HEK293 (cell line): ENCODE results near the gene LIX1L.

Experiments
- CTCF ChIA-PET: fragments of 350-600 bp; formaldehyde crosslinking; extraction: SDS; loops from one replicate; lab custom pipeline; 2021; ENCODE audit warnings: antibody characterized with exemption; lab: Yijun Ruan, JAX
- POLR2A ChIA-PET: fragments of 300-600 bp; formaldehyde crosslinking; extraction: SDS; loops from one replicate; lab custom pipeline; 2020; ENCODE audit warnings: antibody characterized with exemption, inconsistent platforms; lab: Yijun Ruan, JAX
- H3K27ac ChIP-seq: fragments of 200-500 bp; sonication (Bioruptor generic); 2 replicates; pipeline ENCODE4 v1.5.1; 2014; ENCODE audit warnings: low read depth, low read length, control low read depth, inconsistent platforms; ENCODE audit errors: extremely low read depth
- H3K36me3 ChIP-seq, 2 experiments: fragments of 200-500 bp in 1 of 2; sonication (Bioruptor generic) in 1 of 2; 1 replicate in 1 of 2; 2 replicates in 1 of 2; pipeline ENCODE4 v1.5.1; 2014 to 2017; ENCODE audit warnings: inconsistent platforms in 2 of 2, low read length in 2 of 2; ENCODE audit not compliant: control insufficient read depth in 2 of 2, insufficient read depth in 1 of 2
- H3K4me1 ChIP-seq: fragments of 200-500 bp; sonication (Bioruptor generic); 2 replicates; pipeline ENCODE4 v1.5.1; 2014; ENCODE audit warnings: mild to moderate bottlenecking, low read length, inconsistent platforms; ENCODE audit not compliant: control insufficient read depth, insufficient read depth
- H3K4me3 ChIP-seq: 2 replicates; pipeline ENCODE4 v1.5.1; 2011; ENCODE audit warnings: low read depth, mild to moderate bottlenecking, control low read depth, low read length, moderate library complexity
- H3K9me3 ChIP-seq: fragments of 200-500 bp; sonication (Bioruptor generic); 2 replicates; pipeline ENCODE4 v1.5.1; 2014; ENCODE audit warnings: low read depth, low read length, inconsistent platforms; ENCODE audit not compliant: control insufficient read depth, insufficient read depth
- EGR2 ChIP-seq: fragments of 450-650 bp; formaldehyde crosslinking; IDR thresholded peaks from 2 replicates; pipeline ENCODE4 v1.5.1; 2016; ENCODE audit warnings: low read depth, missing biosample characterization, missing genetic modification characterization
- OVOL3 ChIP-seq: fragments of 450-650 bp; formaldehyde crosslinking; IDR thresholded peaks from 2 replicates; pipeline ENCODE4 v1.5.1; 2016; ENCODE audit warnings: missing biosample characterization, missing genetic modification characterization
- SCRT1 ChIP-seq: fragments of 450-650 bp; formaldehyde crosslinking; IDR thresholded peaks from 2 replicates; pipeline ENCODE4 v1.5.1; 2016; ENCODE audit warnings: missing biosample characterization, missing genetic modification characterization, borderline replicate concordance
- SP2 ChIP-seq: fragments of 450-650 bp; formaldehyde crosslinking; IDR thresholded peaks from 2 replicates; pipeline ENCODE4 v1.5.1; 2016; ENCODE audit warnings: missing biosample characterization, missing genetic modification characterization
- ZBTB10 ChIP-seq: fragments of 450-650 bp; formaldehyde crosslinking; IDR thresholded peaks from 2 replicates; pipeline ENCODE4 v1.5.1; 2016; ENCODE audit warnings: missing biosample characterization, missing genetic modification characterization
- ZBTB20 ChIP-seq: fragments of 450-650 bp; formaldehyde crosslinking; IDR thresholded peaks from 2 replicates; pipeline ENCODE4 v1.5.1; 2016; ENCODE audit warnings: missing biosample characterization, missing genetic modification characterization
- ZBTB44 ChIP-seq: fragments of 450-650 bp; IDR thresholded peaks from 2 replicates; pipeline ENCODE4 v1.5.1; 2018; ENCODE audit warnings: missing biosample characterization, mild to moderate bottlenecking, missing genetic modification characterization
- ZBTB8A ChIP-seq: fragments of 450-650 bp; formaldehyde crosslinking; IDR thresholded peaks from 2 replicates; pipeline ENCODE4 v1.5.1; 2016; ENCODE audit warnings: missing biosample characterization, missing genetic modification characterization
- ZFP69B ChIP-seq: fragments of 450-650 bp; formaldehyde crosslinking; IDR thresholded peaks from 2 replicates; pipeline ENCODE4 v1.5.1; 2016; ENCODE audit warnings: missing biosample characterization, missing genetic modification characterization
- ZNF174 ChIP-seq: fragments of 450-650 bp; formaldehyde crosslinking; IDR thresholded peaks from 2 replicates; pipeline ENCODE4 v1.5.0; 2017; ENCODE audit warnings: missing biosample characterization, mild to moderate bottlenecking, missing genetic modification characterization
- ZNF2 ChIP-seq: fragments of 450-650 bp; formaldehyde crosslinking; IDR thresholded peaks from 2 replicates; pipeline ENCODE4 v1.5.1; 2016; ENCODE audit warnings: missing biosample characterization, missing genetic modification characterization
- ZNF221 ChIP-seq: fragments of 450-650 bp; formaldehyde crosslinking; IDR thresholded peaks from 2 replicates; pipeline ENCODE4 v1.5.1; 2017; ENCODE audit warnings: missing biosample characterization, missing genetic modification characterization, borderline replicate concordance
- ZNF223 ChIP-seq: fragments of 450-650 bp; formaldehyde crosslinking; IDR thresholded peaks from 2 replicates; pipeline ENCODE4 v1.5.1; 2016; ENCODE audit warnings: missing biosample characterization, missing genetic modification characterization
- ZNF23 ChIP-seq: fragments of 450-650 bp; formaldehyde crosslinking; IDR thresholded peaks from 2 replicates; pipeline ENCODE4 v1.5.1; 2016; ENCODE audit warnings: missing biosample characterization, missing genetic modification characterization, borderline replicate concordance
- ZNF248 ChIP-seq: fragments of 450-650 bp; formaldehyde crosslinking; IDR thresholded peaks from 2 replicates; pipeline ENCODE4 v1.5.1; 2017; ENCODE audit warnings: missing biosample characterization, missing genetic modification characterization
- ZNF266 ChIP-seq: fragments of 450-650 bp; formaldehyde crosslinking; IDR thresholded peaks from 2 replicates; pipeline ENCODE4 v1.5.1; 2016; ENCODE audit warnings: missing biosample characterization, missing genetic modification characterization, low read depth
- ZNF433 ChIP-seq: fragments of 450-650 bp; formaldehyde crosslinking; IDR thresholded peaks from 2 replicates; pipeline ENCODE4 v1.5.1; 2016; ENCODE audit warnings: missing biosample characterization, missing genetic modification characterization, low read depth
- ZNF473 ChIP-seq: fragments of 450-650 bp; formaldehyde crosslinking; IDR thresholded peaks from 2 replicates; pipeline ENCODE4 v1.5.1; 2017; ENCODE audit warnings: missing biosample characterization, missing genetic modification characterization
- ZNF530 ChIP-seq: fragments of 450-650 bp; formaldehyde crosslinking; IDR thresholded peaks from 2 replicates; pipeline ENCODE4 v1.5.1; 2016; ENCODE audit warnings: low read depth, missing biosample characterization, missing genetic modification characterization
- ZNF571 ChIP-seq: fragments of 450-650 bp; formaldehyde crosslinking; IDR thresholded peaks from 2 replicates; pipeline ENCODE4 v1.5.0; 2017; ENCODE audit warnings: missing biosample characterization, missing genetic modification characterization
- ZNF610 ChIP-seq: fragments of 450-650 bp; formaldehyde crosslinking; IDR thresholded peaks from 2 replicates; pipeline ENCODE4 v1.5.1; 2016; ENCODE audit warnings: missing biosample characterization, missing genetic modification characterization, borderline replicate concordance
- ZNF623 ChIP-seq: fragments of 450-650 bp; formaldehyde crosslinking; IDR thresholded peaks from 2 replicates; pipeline ENCODE4 v1.5.1; 2016; ENCODE audit warnings: missing biosample characterization, missing genetic modification characterization
- ZNF645 ChIP-seq: fragments of 450-650 bp; formaldehyde crosslinking; IDR thresholded peaks from 2 replicates; pipeline ENCODE4; 2016; ENCODE audit warnings: missing biosample characterization, missing genetic modification characterization
- ZNF658 ChIP-seq: fragments of 450-650 bp; formaldehyde crosslinking; IDR thresholded peaks from 2 replicates; pipeline ENCODE4; 2016; ENCODE audit warnings: missing biosample characterization, missing genetic modification characterization
- ZNF692 ChIP-seq: fragments of 450-650 bp; formaldehyde crosslinking; IDR thresholded peaks from 2 replicates; pipeline ENCODE4 v1.5.1; 2016; ENCODE audit warnings: missing biosample characterization, missing genetic modification characterization
- ZNF707 ChIP-seq: fragments of 450-650 bp; formaldehyde crosslinking; IDR thresholded peaks from 2 replicates; pipeline ENCODE4 v1.5.1; 2016; ENCODE audit warnings: missing biosample characterization, missing genetic modification characterization
- ZSCAN18 ChIP-seq: fragments of 450-650 bp; formaldehyde crosslinking; IDR thresholded peaks from 2 replicates; pipeline ENCODE4 v1.5.1; 2016; ENCODE audit warnings: missing biosample characterization, missing genetic modification characterization
- ZSCAN4 ChIP-seq: fragments of 450-650 bp; formaldehyde crosslinking; IDR thresholded peaks from 2 replicates; pipeline ENCODE4 v1.5.1; 2017; ENCODE audit warnings: missing biosample characterization, missing genetic modification characterization

LIX1L gene

GRCh38 chr1:145912128-145912641 is 45.6 kb downstream of the LIX1L start:
- ChIA-PET POLR2A (no interaction called here), CTCF (interaction anchor here (5.2 to 10.0 kb wide), 2 partner anchors 21 to 67 kb away, joined by 47 to 222 read pairs; partner anchors contain the start of genes ANKRD35 and NUDT17)
- Histone ChIP-seq H3K9me3 (no peaks in the 10 kb centered on the region), H3K4me3 (no peak overlapping the region), H3K36me3 (peaks cover 5 to 45% of the 10 kb centered on the region in 2 experiments; a peak in 2 of 3 replicates), H3K4me1 (no peaks in the 10 kb centered on the region), H3K27ac (no peak overlapping the region)
- TF ChIP-seq ZNF221 (tag by site-specific recombination) (no peak), ZNF645 (no peak), ZBTB8A (no peak), ZNF174 (tag by site-specific recombination) (no peak), ZNF610 (no peak), ZNF266 (no peak), EGR2 (no peak), ZNF530 (tag by site-specific recombination) (no peak), ZSCAN18 (tag by site-specific recombination) (no peak), ZBTB20 (tag by site-specific recombination) (no peak), ZSCAN4 (tag by site-specific recombination) (no peak), ZNF2 (tag by site-specific recombination) (no peak), OVOL3 (tag by site-specific recombination) (no peak), ZFP69B (tag by site-specific recombination) (no peak), ZNF433 (tag by site-specific recombination) (no peak), ZNF658 (tag by site-specific recombination) (no peak), ZBTB44 (tag by site-specific recombination) (no peak)

- Histone ChIP-seq H3K36me3 (peaks cover 0 to 26% of the 10 kb centered on the region in 2 experiments; a peak in 1 of 3 replicates), H3K4me3 (no peak overlapping the region), H3K9me3 (no peaks in the 10 kb centered on the region)
- POLR2A ChIA-PET: interaction anchor here (1.1 kb wide), 1 partner anchor 16 kb away, joined by 9 read pairs; no protein-coding TSS in a partner anchor
- TF ChIP-seq ZNF473 (tag by site-specific recombination) (no peak), ZNF623 (tag by site-specific recombination) (no peak), ZNF23 (tag by site-specific recombination) (no peak), ZNF571 (no peak), ZNF248 (tag by site-specific recombination) (no peak), SP2 (tag by site-specific recombination) (no peak), SCRT1 (tag by site-specific recombination) (no peak), ZBTB10 (tag by site-specific recombination) (no peak), ZNF223 (no peak), ZNF707 (tag by site-specific recombination) (no peak), ZNF692 (no peak)
- TF ChIP-seq, all 188 proteins: peak for 0
- H3K27ac ChIP-seq: no peak overlapping the region
- no peaks in the 10 kb centered on the region for H3K4me1 ChIP-seq
- CTCF ChIA-PET: interaction anchor here (0.6 to 10.0 kb wide), 7 partner anchors 9 to 104 kb away, joined by 3 to 222 read pairs (median 4); partner anchors contain the start of genes ANKRD35, NUDT17 and RBM8A
These were observed 49.2 kb downstream of the LIX1L start for GRCh38 chr1:145908653-145909052.
